HG03139 (cell line): ENCODE data around the gene IL12RB2.

Source experiments
- ATAC-seq: cut with Tn5 transposase; IDR thresholded peaks from one replicate; pipeline ENCODE4 v1.9.1; 2021; ENCODE audit not compliant: unreplicated experiment

The IL12RB2 gene, protein sequence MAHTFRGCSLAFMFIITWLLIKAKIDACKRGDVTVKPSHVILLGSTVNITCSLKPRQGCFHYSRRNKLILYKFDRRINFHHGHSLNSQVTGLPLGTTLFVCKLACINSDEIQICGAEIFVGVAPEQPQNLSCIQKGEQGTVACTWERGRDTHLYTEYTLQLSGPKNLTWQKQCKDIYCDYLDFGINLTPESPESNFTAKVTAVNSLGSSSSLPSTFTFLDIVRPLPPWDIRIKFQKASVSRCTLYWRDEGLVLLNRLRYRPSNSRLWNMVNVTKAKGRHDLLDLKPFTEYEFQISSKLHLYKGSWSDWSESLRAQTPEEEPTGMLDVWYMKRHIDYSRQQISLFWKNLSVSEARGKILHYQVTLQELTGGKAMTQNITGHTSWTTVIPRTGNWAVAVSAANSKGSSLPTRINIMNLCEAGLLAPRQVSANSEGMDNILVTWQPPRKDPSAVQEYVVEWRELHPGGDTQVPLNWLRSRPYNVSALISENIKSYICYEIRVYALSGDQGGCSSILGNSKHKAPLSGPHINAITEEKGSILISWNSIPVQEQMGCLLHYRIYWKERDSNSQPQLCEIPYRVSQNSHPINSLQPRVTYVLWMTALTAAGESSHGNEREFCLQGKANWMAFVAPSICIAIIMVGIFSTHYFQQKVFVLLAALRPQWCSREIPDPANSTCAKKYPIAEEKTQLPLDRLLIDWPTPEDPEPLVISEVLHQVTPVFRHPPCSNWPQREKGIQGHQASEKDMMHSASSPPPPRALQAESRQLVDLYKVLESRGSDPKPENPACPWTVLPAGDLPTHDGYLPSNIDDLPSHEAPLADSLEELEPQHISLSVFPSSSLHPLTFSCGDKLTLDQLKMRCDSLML

DNA sequence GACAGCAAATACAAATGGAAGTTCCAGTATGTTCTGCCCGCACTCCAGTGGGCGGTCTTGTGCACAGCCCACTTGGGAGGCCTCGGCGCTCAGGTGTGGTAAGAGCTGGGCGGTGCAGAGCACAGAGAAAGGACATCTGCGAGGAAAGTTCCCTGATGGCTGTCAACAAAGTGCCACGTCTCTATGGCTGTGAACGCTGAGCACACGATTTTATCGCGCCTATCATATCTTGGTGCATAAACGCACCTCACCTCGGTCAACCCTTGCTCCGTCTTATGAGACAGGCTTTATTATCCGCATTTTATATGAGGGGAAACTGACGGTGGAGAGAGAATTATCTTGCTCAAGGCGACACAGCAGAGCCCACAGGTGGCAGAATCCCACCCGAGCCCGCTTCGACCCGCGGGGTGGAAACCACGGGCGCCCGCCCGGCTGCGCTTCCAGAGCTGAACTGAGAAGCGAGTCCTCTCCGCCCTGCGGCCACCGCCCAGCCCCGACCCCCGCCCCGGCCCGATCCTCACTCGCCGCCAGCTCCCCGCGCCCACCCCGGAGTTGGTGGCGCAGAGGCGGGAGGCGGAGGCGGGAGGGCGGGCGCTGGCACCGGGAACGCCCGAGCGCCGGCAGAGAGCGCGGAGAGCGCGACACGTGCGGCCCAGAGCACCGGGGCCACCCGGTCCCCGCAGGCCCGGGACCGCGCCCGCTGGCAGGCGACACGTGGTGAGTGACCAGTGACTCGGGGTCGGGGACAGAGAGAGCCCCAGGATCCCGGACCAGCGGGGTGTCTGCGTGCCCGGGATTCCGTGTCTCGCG lies at the start of gene IL12RB2:
Gene IL12RB2 (plus strand): TSS at position 623 of the 810 bp plus-strand sequence. CDS start 12,496 bp downstream, outside the sequence.
- ATAC-seq, result peak; percentile 51

DNA sequence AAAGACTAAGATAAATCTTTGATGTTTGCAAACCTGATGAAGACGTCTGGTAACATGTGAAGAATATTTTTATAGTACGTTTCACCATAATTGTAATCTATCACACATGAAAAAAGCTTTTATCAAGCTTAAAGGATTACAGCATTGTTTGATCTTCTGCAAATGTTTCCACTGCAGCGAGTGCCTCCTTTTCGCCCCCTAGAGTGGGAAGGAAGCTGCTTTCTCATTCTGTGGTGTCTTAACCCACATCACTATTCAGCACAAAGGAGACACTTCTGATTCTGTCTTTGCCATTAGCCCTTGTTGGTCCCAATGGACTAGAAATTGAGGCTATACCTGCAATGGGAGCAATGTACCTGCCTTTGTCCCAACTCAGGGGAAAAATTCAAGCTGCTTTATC lies 46.0 kb upstream of the IL12RB2 start:
- ATAC-seq, result no peak

DNA sequence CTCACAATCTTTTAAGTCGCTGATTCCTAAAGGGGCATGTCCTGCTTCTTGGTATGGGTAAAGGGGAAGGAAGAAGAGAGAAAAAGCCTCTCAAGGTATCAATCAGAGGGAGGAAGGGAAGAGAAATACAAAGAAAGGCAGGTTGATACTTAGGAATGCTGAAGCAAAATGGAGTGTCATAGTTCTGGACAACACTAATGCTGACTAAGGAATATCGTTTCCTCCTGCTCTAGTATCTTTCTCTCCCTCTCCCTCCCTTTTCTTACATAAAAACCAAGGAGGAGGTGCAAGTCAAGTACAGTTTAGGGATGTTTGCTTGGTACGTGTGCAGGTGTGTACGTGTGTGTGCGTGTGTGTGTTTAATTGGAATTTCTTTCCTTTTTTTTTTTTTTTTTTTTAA lies 44.9 kb upstream of the IL12RB2 start:
- ATAC-seq, result no peak

DNA sequence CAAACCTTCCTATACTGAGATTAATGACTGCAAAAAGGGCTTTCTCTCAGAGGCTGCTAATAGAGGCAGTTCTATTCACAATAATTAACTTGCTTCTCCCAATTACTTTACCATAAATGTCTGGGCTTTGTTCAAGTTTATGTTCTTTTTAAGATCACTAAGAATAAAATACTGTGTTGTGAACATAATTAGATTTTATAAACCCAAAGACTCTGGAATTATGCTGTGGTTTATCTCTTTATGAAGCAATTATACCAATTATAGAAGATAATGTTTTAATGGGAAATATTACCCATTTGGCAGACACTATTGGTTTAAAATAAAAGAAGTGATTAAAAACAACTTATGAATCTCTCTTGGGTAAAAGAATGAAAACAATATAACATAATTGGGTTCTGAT lies 43.5 kb upstream of the IL12RB2 start:
- ATAC-seq, result no peak

DNA sequence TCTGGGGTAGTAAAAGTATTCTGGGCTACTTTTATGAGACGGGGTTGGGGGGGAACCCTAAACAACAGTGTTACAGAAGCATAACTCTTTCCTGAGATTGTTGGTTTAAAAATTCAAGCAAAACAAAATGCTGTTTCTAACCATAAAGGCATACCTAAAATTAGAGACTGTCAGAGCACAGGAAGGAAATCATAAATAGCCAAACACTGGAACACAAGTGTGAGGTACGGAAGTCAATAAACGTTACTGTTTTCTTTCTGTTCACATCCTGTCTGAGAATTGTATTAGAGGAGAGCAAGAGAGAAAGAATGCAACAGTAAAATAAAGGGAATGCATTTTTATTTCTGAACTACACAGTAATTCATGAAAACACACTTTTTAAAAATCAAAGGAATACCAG lies 42.8 kb upstream of the IL12RB2 start:
- peak; percentile 76 for ATAC-seq

DNA sequence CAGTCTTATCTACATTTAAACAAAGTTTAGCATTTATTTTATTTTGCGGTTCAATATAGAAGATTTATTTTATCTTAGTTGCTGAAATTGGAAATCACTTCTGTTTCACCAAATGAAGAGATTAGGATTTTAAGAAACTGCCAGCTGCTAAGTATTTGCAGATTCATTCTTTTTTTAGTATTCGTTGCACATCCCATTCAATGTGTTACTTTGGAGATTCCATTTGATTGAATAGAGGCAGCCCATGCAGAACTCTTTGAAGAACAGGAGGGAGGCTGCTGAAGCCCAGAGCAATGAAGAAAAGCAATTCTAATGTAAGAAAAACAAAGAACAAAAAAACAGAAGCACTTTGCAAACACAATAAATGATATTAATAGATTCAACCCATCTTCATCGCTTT lies 38.6 kb upstream of the IL12RB2 start:
- ATAC-seq, result no peak

DNA sequence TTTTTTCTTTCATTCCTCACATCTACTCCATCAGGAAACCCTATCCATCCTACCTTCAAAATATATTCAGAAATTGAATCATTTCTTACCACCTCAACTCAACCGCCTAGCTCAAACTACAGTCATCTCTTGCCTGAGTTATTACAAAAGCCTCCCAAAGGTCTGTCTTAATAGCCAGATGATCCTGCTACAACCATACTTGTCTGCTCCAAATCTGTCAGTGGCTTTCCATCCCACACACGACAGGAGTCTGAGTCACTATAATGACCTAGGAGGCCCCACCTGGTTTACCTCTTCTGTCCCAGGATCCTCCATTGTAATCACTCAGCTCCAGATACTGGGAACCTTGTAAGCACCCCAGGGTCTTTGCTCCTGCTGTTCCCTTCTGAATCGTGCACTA lies 37.1 kb upstream of the IL12RB2 start:
- no peak for ATAC-seq

DNA sequence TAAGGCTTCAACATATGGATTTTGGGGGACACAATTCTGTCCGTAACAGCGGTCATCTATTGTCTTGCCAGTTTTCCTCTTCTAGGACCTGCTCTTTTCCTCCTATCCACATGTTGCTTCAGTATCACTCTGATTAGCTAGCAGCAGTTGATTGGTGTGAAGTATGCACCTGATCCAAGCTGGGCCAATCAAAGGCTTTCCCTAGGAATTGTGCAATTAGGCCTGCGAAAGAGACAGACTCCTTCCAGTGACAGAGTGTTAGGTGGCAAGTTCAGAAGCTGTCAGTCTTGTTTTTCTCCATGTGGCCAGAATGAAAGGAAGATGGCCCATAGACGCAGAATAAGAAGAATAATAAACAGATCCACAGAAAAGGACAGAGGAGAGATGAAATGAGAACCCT lies 34.1 kb upstream of the IL12RB2 start:
- no peak for ATAC-seq

DNA sequence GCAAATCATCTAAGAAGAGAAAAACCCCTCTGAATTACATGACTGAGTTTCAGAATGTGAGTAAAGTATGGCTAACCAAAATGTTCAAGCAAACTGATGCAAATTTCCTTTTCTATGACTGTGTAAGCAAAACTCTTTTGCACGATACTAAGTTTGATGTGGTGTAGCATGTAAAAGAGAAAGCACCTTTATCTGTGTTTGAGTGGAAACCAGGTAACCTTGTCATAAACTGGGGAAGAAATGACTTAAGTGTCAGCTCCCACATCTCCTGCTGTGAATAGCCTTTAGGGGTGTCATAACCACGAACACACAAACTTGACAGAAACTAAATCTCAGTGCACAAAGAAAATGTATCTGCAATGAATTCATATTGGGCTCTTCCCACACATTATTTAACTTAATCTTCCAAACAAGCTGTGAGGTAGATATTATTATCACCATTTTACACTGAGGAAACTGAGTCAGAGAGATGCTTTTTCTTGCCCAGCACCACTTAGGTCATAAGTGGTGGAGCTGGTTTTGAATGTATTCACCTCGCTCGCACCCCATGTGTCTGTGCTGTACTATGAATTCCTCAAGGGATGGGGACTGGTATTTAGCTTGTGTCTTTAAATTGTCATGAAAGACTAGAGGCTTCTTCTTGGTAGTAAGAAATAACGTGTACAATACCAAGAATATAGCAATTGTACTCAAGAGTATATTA lies 32.9 kb upstream of the IL12RB2 start:
- ATAC-seq, result no peak

DNA sequence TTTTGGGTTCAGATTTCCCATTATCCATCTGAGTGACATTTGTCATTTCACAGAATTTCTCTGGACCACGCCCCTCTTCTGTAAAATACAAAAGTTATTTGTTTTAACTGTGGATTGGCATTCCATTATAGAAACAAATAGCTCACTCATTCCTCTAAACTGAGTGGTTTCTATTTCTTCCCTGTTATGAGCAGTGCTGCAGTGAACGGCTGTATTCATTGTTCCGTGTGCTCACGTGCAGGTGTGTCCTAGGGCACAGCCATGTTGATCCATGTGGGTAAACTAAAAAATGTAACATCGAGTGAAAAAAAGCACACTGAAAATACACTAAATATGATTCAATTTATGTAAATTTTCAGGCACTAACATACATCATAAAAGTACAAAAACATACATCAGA lies 27.0 kb upstream of the IL12RB2 start:
- no peak for ATAC-seq

DNA sequence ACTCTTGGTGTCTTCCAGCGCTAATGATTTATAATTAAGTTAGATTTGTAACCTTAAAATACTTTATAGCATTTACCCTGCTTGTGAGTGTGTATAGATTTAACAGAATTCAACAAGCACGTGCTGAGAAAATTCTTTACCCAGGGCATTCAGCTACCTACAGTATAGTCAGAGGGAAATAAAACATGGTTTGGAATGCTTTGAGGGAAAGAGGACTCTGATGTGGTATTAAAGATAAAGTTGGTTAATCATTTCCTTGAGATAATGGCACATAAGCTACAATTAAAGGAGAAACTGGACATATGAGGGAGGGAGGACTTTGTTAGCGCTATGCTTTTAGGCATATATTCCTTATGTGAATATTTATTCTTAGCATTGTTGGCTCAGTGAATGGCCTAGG lies 26.4 kb upstream of the IL12RB2 start:
- ATAC-seq, result no peak

DNA sequence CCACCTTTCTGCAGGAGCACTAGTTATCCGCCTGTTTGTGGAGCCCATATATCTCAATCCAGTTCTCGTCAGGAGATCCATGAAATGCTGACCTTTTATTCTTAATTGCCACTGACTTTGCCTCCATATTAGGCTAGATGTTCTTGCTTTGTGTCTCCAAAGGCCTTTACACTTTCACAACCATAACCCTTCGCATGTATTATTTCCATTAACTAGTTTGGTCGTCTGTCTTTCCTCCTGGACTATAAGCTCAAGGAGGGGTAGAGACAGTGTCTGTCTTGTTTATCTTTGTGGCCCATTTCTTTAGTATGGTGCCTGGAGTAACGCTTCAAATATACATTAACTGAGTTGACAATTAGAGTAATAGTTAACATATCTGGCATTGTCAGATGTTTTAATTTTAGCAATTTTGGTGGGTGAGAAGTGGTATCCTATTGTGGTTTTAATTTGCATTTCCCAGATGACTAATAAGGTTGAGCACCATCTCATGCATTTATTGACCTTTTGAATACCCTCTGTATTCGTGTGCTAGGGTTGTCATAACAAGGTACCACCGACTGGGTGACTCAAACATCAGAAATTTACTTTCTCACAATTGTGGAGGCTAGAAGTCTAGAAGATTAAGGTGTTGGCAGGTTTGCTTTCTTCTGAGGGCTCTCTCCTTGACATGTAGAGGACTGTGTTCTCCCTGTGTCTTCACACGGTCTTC lies 21.7 kb upstream of the IL12RB2 start:
- peak; percentile 88 for ATAC-seq

DNA sequence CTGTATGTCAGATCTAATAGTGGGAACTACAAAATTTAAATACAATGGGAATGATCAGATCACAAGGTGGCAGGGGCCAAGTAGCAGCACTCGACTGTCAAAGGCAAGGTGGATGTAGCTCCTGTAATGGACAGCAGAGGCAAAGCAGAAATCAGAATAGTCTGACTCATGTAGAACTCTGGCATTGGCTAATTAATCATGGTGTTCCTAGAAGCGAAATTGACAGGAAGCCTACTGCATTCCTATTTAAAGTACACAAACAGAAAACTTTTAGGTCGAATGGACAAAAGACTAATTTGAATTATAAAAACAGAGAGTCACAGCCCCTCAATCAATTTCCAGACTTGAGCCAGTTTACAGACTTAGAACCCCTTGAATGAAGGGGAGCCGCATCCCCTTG lies 17.4 kb upstream of the IL12RB2 start:
- ATAC-seq, result no peak

DNA sequence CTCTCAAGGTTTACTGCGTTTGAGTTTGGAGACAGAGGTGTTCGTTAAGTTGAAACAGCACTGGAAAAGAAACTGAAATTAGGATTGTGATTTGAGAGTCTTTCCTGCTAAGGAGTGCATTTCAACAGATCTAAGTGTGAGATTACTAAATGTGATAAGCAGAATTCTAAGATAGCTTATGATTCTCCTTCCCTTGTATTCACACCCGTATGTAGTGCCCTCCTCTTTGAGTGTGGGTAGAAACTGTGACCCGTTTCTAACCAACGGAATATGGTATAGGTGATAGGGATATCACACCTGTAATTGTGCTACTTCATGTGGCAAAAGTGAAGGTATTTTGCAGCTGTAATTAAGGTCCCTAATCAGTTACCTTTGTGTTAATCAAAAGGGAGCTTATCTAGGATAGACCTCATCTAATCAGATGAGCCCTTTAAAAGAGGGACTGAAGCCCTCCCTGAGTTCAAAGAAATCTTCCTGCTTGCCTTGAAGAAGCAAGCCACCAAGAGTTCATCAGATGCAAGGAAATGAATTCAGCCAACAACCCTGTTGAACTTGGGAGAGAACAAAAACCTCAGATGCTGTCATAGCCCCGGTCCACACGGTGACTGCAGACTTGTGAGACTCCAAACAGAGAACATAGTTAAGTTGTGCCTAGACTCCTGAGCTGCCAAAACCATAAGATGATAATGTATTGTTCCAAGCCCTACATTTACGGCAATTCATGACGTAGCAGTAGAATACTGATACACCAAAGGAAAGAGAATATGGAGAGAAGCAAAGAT lies 12.6 kb upstream of the IL12RB2 start:
- no peak for ATAC-seq

DNA sequence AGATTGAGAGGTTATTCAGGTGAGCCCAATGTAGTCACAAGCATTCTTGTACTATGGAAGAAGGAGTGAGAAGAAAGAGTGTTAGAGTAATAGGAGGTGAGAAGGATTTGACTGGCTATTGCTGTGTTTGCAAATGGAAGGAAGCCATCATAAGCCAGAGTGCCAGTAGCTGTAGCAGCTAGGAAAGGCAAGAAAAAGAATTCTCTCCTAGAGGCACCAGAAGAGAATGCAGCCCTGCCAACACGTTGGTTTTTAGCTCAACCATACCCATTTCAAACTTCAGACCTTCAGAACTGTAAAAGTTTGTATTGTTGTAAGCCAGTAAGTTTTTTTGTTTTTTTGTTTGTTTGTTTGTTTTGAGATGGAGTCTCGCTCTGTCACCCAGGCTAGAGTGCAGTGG lies 8.9 kb upstream of the IL12RB2 start:
- no peak for ATAC-seq

DNA sequence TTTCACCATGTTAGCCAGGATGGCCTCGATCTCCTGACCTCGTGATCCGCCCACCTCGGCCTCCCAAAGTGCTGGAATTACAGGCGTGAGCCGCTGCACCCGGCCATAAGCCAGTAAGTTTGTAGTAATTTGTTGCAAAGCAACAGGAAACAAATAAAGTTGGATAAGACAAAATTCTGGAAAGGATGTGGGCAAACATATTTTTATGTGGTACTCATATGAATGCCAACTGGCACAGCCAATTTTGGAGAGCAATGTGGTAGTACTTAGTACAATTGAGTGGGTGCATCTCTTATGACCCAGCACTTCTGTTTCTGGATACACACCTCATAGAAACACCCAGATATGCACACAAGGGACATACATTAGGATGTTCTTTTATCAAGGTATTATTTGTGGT lies 8.4 kb upstream of the IL12RB2 start:
- no peak for ATAC-seq

DNA sequence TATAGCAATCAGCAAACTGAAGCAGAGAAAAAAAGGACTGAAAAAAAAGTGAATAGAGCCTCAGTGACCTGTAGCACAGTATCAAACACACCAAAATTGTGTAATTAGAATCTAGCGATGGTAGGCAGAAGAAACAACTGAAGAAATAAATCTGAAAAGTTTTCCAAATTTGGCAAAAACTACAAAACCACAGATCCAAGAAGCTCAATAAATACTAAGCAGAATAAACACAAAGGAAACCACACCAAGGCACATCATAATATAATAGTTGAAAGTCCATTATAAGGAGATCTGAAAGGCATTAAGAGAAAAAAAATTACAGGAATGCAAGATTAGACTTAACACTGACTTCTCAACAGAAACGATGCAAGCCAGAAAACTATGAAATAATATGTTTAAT lies 7.1 kb upstream of the IL12RB2 start:
- ATAC-seq, result no peak

DNA sequence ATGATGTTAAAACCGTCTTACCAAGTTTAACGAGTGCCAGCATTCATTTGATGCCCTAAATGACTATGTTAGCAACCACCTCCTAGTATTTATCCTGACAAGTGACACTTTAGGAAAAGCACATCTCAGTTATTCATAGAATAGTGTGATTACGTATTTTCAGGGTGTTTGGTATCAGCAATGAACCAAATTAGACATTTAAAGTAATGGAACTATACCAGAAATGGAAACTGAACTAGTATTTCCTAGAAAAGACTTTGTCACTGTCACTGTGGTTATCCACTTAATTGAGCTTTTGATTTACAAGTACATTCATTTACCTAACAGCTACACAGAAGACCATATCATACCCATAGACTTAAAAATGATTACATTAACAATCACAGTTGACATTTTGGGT lies 3.6 kb upstream of the IL12RB2 start:
- no peak for ATAC-seq

DNA sequence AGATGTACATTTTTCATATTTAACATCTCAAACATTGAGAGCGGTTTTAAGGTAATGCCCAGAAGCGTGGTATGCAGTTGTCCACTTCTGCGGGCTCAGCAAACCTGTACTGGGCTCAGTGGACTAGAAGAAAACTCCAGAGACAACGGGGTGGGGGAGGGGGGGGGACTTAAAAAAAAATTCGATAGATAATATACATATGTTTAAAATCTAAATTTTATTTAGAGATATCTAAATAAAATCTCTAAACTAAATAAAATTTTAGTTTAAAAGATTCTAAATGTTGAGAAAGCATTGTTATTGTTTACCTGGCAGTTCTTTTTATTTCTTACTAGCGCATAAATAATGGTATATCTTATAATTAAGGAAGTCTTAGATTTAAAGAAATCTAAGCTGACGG lies 1.1 kb upstream of the IL12RB2 start:
- ATAC-seq, result no peak
